Lung (tissue), 12 donors: ENCODE results near the gene RBM18. TPM values are rescaled to one million over a fixed set of nuclear protein-coding genes. Genes with fewer than 3 reads are reported as not detected.

Experiments used
- ATAC-seq: fragments of 200-7000 bp; cut with Tn5 transposase; one replicate; pipeline ENCODE4 v1.9.1; 2020; ENCODE audit warnings: moderate number of reproducible peaks; ENCODE audit not compliant: insufficient read depth, low FRiP score
- DNase-seq, 3 donors: peaks; one replicate each; pipeline ENCODE4 v3.0.0-alpha.2; 2013 to 2017
- H3K27ac ChIP-seq, 2 donors: one replicate each; pipeline ENCODE4 v1.5.1; 2013; ENCODE audit warnings: mild to moderate bottlenecking in 2 of 2, moderate library complexity in 2 of 2, control low read depth in 1 of 2, inconsistent platforms in 1 of 2, low read depth in 1 of 2, low read length in 1 of 2
- H3K27me3 ChIP-seq, 3 donors: one replicate each; pipeline ENCODE4 v1.5.1; 2013; ENCODE audit warnings: low read length in 2 of 3; ENCODE audit not compliant: control insufficient read depth in 3 of 3, insufficient read depth in 3 of 3
- H3K36me3 ChIP-seq, 4 donors: one replicate each; pipeline ENCODE4 v1.5.1; 2013; ENCODE audit warnings: low read length in 4 of 4, mild to moderate bottlenecking in 1 of 4, moderate library complexity in 1 of 4; ENCODE audit not compliant: control insufficient read depth in 4 of 4, insufficient read depth in 4 of 4
- H3K4me1 ChIP-seq, 5 donors: one replicate each; pipeline ENCODE4 v1.5.1; 2013; ENCODE audit warnings: low read length in 5 of 5, mild to moderate bottlenecking in 2 of 5, moderate library complexity in 1 of 5; ENCODE audit not compliant: control insufficient read depth in 5 of 5, insufficient read depth in 5 of 5
- H3K4me3 ChIP-seq: one replicate; pipeline ENCODE4 v1.5.1; 2013; ENCODE audit warnings: mild to moderate bottlenecking, control low read depth, moderate library complexity
- H3K9ac ChIP-seq, 2 donors: one replicate each; pipeline ENCODE4 v1.5.1; 2013; ENCODE audit warnings: low read length in 2 of 2, control low read depth in 1 of 2; ENCODE audit not compliant: insufficient read depth in 1 of 2
- H3K9me3 ChIP-seq, 4 donors: one replicate each; pipeline ENCODE4 v1.5.1; 2013; ENCODE audit warnings: low read length in 3 of 4, mild to moderate bottlenecking in 1 of 4, moderate library complexity in 1 of 4; ENCODE audit not compliant: control insufficient read depth in 4 of 4, insufficient read depth in 3 of 4
- WGBS, 2 donors: extraction: QIAGEN DNeasy Blood & Tissue Kit; methylation state at CpG; one replicate each; pipeline ENCODE4 v1.1.7; 2013; 5-methylcytosine and 5-hydroxymethylcytosine counted together
- polyA plus RNA-seq, 2 donors: library from polyadenylated mRNA; stranded (reverse); fragments of 200-250 nt; gene quantifications; one replicate each; pipeline ENCODE4 v1.2.1, GENCODE V29; 2013
- total RNA-seq, 2 donors: library from RNA; depleted of rRNA in 1 of 2; stranded (reverse); fragments of >200 nt in 1 of 2; gene quantifications; one replicate each; pipeline ENCODE4 v1.2.1, GENCODE V29; 2014 to 2021
- TF ChIP-seq, protein P1 (sequence below): IDR thresholded peaks from 2 replicates; pipeline ENCODE4 v1.5.1; 2012; ENCODE audit warnings: mild to moderate bottlenecking; ENCODE audit errors: control extremely low read depth, extremely low read depth
- donor health status: control.
- donor health status: control.
- donor health status: Bipolar disorder and iron deficiency.
- donor health status: healthy.
- donor health status: DM: yes; HTN: yes; CAD: no.

Gene RBM18
- total and polyA plus RNA-seq, 4 donors, result 5.5 to 20.5 (median 12.4) TPM

DNA sequence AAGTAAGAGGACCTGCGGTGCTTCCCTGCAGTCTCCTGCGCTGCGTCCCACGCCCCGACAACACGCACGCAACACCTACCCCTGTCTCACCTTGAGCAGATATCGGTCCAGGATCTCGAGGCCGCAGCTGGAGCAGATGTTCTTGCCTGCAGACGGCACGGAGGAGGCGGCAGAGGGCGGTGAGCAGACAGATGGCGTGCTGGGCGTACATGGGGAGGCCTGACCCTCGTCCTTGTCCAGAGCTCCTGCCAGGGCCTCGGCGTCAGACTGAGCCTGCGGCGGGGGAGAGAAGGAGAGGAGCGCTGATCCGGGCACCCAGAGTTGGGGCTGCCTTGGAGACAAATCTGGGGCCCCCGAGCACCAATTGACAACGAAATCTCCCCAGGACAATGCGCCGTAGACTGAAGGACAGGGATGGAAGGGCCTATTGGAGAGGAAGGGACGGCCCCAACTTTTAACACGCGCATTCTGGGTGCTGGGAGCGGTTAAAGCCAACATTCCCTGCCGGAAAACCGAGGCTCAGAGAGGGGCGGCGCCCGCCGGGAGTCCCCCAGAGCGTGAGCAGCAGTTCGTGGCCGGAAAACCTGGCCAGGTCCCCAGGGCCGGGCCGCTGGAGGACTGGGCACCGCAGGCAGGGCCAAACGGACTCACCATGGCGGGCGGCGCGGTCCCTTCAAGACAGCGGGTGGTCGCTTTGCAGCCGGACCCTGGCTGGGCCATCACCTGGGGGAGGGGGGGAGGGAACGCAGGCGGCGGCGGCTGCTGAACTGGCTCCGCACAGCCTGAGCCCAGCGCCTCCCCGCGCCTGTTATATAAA lies 37.7 kb downstream of the RBM18 start:
- no peak overlapping the region for H3K9ac ChIP-seq
- DNase-seq (peak in 1 of 3 donors; percentile 16), ATAC-seq (no peak)
- no peaks in the 10 kb centered on the region for H3K36me3 ChIP-seq
- H3K27me3 ChIP-seq, result peaks cover 0 to 91% (median 80%) of the 10 kb centered on the region in 3 donors
- peak overlapping the region; percentile 9 for H3K4me3 ChIP-seq
- H3K27ac ChIP-seq, result no peak overlapping the region
- H3K4me1 ChIP-seq, result peaks cover 0 to 10% (median 0%) of the 10 kb centered on the region in 5 donors
- H3K9me3 ChIP-seq, result peaks cover 0 to 5% (median 0%) of the 10 kb centered on the region in 4 donors
- TF ChIP-seq, protein P1, sequence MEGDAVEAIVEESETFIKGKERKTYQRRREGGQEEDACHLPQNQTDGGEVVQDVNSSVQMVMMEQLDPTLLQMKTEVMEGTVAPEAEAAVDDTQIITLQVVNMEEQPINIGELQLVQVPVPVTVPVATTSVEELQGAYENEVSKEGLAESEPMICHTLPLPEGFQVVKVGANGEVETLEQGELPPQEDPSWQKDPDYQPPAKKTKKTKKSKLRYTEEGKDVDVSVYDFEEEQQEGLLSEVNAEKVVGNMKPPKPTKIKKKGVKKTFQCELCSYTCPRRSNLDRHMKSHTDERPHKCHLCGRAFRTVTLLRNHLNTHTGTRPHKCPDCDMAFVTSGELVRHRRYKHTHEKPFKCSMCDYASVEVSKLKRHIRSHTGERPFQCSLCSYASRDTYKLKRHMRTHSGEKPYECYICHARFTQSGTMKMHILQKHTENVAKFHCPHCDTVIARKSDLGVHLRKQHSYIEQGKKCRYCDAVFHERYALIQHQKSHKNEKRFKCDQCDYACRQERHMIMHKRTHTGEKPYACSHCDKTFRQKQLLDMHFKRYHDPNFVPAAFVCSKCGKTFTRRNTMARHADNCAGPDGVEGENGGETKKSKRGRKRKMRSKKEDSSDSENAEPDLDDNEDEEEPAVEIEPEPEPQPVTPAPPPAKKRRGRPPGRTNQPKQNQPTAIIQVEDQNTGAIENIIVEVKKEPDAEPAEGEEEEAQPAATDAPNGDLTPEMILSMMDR, result no peak
- WGBS, 2 donors, result 34 to 43% methylated on average over 52 to 59 of the region's 59 CpGs

DNA sequence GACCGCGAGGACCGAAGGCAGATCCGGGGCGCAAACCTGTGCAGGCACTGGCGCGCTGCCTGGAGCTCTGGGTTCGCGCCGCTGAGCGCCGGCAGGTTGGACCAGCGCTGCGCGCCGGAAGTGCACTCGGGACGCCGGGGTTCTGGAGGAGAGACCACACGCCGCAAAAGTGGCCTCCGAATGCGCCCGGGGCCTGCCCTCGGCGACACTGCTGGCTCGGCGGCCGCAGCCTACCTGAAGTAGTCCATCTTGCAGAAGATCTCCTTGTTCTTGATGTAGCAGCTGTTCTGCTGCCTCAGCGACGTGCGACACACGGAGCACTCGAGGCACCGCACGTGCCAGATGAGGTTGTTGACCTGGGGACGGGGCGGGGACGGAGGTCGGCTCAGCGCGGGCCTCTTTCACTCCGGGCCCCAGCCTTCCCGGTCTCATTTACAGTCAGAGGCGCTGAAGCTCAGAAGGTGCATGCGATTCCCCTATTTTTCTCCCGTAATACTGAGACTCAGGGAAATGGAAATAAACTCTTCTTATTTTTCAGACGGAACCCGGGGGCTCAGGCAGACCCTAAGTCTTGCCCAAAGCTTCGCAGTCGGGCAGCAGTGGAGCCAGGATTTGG lies 38.4 kb downstream of the RBM18 start:
- TF ChIP-seq, protein P1, result no peak
- H3K9ac ChIP-seq, result no peak overlapping the region
- peaks cover 0 to 91% (median 79%) of the 10 kb centered on the region in 3 donors for H3K27me3 ChIP-seq
- 22 to 54% methylated on average over 51 of the region's 51 CpGs for WGBS, 2 donors
- ATAC-seq (no peak), DNase-seq (no peak)
- no peaks in the 10 kb centered on the region for H3K36me3 ChIP-seq
- no peak overlapping the region for H3K4me3 ChIP-seq
- H3K9me3 ChIP-seq, result peaks cover 0 to 5% (median 0%) of the 10 kb centered on the region in 4 donors
- peaks cover 0 to 13% (median 0%) of the 10 kb centered on the region in 5 donors for H3K4me1 ChIP-seq
- H3K27ac ChIP-seq, result no peak overlapping the region

DNA sequence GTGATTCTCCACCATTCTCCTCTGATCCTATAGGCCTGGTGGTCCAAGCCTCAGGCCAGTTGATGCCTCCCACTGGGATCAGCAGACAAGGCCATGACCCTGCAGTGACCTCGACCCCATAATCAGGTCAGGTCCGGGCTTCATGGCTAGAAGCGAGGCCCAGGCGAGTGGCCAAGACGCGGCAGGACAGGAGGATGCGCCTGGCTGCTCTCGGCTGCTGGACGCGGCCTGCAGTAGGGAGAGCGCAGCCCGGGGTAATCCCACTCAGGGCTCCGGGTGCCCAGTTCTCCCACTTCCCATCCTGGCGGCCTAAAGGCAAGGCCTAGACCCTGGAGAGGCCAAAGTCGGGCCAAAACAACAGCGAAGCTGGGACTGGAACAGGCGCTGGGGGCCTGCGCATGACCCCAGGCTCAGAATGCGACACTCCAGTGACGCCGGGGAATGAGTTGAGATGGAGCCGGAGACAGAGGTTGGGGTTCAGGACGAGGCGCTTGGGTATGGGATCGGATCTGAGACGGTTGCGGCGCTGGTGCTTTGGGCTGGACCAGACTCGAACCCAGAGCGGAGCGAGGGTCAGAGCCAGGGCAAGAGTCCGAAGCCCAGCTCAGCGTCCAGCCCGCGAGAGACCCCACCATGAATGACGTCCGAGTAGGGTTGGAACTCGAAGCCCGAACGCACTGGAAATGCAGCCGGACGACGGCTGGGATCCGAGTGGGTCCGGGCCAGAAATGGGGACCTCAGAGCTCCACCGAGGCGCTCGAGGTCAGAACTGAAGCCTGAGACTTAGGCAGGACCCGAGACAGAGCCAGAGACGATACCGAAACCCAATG lies 39.1 kb downstream of the RBM18 start:
- no peak for DNase-seq
- Histone ChIP-seq H3K27me3 (peaks cover 0 to 91% (median 78%) of the 10 kb centered on the region in 3 donors), H3K9ac (no peak overlapping the region), H3K36me3 (no peaks in the 10 kb centered on the region), H3K4me1 (peaks cover 0 to 20% (median 0%) of the 10 kb centered on the region in 5 donors), H3K27ac (no peak overlapping the region), H3K9me3 (peaks cover 0 to 5% (median 0%) of the 10 kb centered on the region in 4 donors), H3K4me3 (no peak overlapping the region)
- TF ChIP-seq, protein P1, result no peak
- ATAC-seq, result no peak
- 56 to 59% methylated on average over 51 of the region's 51 CpGs for WGBS, 2 donors
